Diencephalon (tissue), 1 donor: ENCODE results near the gene OR5M10. TPM values are rescaled to one million over a fixed set of nuclear protein-coding genes. Genes with fewer than 3 reads are reported as not detected.

Source experiments
- total RNA-seq: library from RNA; depleted of rRNA; stranded (reverse); fragments of >200 nt; gene quantifications from one replicate; pipeline ENCODE4 v1.2.3, GENCODE V29; 2014

The OR5M10 gene
- total RNA-seq, result not detected

GRCh38 chr11:56577621-56578020, at the start of gene OR5M10:
Gene OR5M10 (minus strand): TSS chr11:56577721. CDS start chr11:56577721, 0 bp downstream.

GRCh38 chr11:56543157-56543556, 34.4 kb downstream of the OR5M10 start, which contains the start of gene OR5M11:
Gene OR5M11 (minus strand): TSS chr11:56543257. CDS start chr11:56543257, 0 bp downstream.

Other genes starting within 250 kb of the OR5M10 start
- gene OR8K1, start 231.7 kb downstream of the OR5M10 start, total RNA-seq, result not detected
- gene OR8J1, start 223.4 kb downstream of the OR5M10 start, total RNA-seq, result not detected
- gene OR8U1, start 202.1 kb downstream of the OR5M10 start, total RNA-seq, result not detected
- not detected for gene OR5AL1, start 165.0 kb downstream of the OR5M10 start, total RNA-seq
- gene OR5M3, start 104.4 kb downstream of the OR5M10 start, total RNA-seq, result not detected
- gene OR5M8, start 86.4 kb downstream of the OR5M10 start, total RNA-seq, result not detected
- not detected for gene OR5M11, start 34.5 kb downstream of the OR5M10 start, total RNA-seq
- not detected for gene OR5M1, start 37.2 kb upstream of the OR5M10 start, total RNA-seq
- gene OR5AP2, start 64.7 kb upstream of the OR5M10 start, total RNA-seq, result not detected
- not detected for gene OR5AR1, start 86.0 kb upstream of the OR5M10 start, total RNA-seq
- not detected for gene OR9G1, start 121.4 kb upstream of the OR5M10 start, total RNA-seq
- not detected for gene OR9G4, start 171.0 kb upstream of the OR5M10 start, total RNA-seq